Renal cortex interstitium (tissue), 11 donors: ENCODE results near the gene MCMBP. TPM values are rescaled to one million over a fixed set of nuclear protein-coding genes. Genes with fewer than 3 reads are reported as not detected.

Experiments used
- DNase-seq, 11 donors: peaks; one replicate each; pipeline ENCODE4 v3.0.0-alpha.2; 2013; ENCODE audit warnings: low read depth in 9 of 11, low spot score in 4 of 11; ENCODE audit errors: extremely low read depth in 1 of 11
- polyA plus RNA-seq, 3 donors: library from polyadenylated mRNA; unstranded; fragments of 120-200 nt; gene quantifications; one replicate each; pipeline ENCODE4 v1.2.1, GENCODE V29; 2013; ENCODE audit not compliant: insufficient read length in 3 of 3

MCMBP gene
- polyA plus RNA-seq, 3 donors: 50.2 to 65.4 (median 62.9) TPM

GRCh38 chr10:119852277-119852676 is 20.4 kb downstream of the MCMBP start:
- no peak for DNase-seq

GRCh38 chr10:119849944-119850343 is 22.7 kb downstream of the MCMBP start:
- DNase-seq: no peak

DNA sequence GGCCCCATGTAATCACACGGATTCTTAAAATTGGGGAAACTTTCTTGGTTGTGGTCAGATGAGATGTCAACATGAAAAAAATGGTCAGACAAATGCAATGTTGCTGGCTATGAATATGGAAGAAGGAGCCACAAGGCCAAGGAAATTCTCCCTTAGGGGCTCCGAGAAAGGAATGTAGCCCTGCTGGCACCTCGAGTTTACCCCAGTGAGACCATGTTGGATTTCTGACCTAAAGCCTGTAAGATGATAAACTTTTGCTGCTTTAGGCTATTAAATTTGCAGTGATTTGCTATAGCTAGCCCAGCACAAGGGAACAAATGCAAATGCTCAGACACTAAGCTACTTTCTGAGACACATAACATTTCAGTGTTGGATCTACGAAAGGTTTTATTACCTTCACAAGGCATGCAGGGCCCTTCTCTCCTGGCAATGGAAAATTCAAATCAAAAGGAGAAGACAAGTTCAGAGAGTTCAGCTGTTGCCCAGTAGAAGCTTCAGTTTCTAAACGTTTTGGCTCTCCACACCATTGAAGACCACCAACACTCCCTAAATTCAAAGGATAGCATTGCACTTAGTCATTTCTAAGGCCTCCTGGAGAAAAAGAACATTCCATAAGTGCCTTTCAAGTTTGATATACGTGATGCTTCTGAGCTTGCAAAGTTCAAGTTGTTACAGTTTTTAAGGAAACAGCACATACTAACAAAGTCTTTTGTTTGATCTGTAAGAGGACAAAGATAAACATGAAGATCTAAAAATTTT is 23.4 kb downstream of the MCMBP start:
- no peak for DNase-seq

DNA sequence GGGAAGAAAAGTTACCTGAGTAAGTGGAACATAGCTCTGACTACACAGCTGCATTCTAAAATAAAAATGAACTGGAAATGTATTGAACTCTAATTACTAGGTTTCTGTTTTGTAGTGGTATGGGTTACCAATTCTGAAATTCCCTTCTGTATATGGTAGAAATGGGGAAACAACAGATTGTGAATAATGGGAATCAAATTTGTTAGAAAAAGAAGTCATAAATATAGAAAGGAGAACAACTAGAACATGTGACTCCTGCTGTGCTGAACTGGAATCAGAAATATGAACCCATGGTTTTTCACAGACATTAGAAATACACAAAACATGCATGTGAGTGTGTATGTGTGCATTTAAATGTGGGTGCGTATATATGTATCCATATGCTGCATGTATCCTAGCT is 27.0 kb downstream of the MCMBP start:
- DNase-seq: no peak

GRCh38 chr10:119834188-119834587 is 38.5 kb downstream of the MCMBP start:
- DNase-seq: no peak

DNA sequence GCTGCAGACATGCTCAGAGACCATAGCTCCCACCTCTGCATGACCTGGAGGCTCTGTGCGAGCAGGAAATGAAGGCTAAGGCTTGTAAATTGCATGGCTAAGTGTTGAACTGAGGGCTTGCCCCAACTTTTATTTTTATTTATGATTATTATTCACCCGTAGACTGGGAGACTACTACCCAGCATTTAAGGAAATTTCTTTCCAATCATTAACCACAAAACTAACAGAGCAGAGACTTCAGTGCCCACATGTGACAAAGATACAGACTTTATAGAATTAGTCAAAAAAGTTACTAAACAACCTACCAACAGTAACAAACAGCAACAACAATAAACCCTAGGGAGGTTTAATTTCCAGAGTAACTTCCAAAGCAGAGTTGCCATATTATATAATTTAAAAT is 39.7 kb downstream of the MCMBP start:
- DNase-seq: no peak

GRCh38 chr10:119831656-119832055 is 41.0 kb downstream of the MCMBP start:
- no peak for DNase-seq

DNA sequence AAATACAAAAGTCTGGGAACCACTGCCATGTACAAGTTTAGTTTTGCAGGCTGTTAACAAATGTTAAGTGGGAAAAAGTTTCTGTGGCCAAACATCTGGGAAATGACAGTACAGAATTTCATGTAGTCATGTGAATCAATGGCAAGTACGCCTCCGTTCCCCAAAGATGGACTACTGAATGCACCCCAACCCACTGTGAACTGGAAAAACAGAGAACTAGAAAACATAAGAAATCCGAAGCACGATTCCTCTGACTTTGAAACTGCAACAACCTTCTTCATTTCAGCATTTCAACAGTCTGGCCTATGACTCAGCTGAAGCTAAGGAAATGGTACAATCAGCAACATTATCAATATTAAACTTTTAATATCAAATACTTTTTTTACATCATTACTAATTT is 41.8 kb downstream of the MCMBP start:
- DNase-seq: no peak

- DNase-seq: no peak
These were observed 43.2 kb downstream of the MCMBP start for GRCh38 chr10:119829429-119829828.

DNA sequence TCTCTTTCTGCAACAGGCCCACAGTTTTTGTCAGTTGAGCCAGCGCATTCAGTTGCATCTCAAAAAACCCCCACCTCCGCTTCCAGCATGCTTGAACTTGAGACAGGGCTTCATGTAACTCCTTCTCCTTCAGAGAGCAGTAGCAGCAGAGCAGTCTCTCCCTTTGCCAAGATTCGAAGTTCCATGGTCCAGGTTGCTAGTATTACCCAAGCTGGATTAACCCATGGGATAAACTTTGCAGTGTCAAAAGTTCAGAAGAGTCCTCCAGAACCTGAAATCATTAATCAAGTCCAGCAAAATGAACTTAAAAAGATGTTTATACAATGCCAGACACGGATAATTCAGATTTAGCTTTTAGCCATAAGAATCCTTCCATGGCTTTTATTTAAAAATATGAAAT is 45.2 kb downstream of the MCMBP start:
- DNase-seq: peak in 1 of 11 donors; percentile 3

DNA sequence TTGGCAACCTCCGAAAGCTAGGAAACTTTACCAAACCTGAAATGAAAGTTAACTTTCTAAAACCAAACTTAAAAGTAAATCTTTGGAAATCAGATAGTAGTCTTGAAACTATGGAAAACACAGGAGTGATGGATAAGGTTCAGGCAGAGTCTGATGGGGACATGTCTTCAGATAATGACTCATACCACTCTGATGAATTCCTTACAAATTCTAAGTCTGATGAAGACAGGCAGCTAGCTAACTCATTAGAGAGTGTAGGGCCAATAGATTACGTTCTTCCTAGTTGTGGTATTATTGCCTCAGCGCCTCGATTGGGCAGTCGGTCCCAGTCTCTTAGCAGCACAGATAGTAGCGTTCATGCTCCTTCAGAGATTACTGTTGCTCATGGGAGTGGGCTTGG is 45.9 kb downstream of the MCMBP start:
- no peak for DNase-seq

DNA sequence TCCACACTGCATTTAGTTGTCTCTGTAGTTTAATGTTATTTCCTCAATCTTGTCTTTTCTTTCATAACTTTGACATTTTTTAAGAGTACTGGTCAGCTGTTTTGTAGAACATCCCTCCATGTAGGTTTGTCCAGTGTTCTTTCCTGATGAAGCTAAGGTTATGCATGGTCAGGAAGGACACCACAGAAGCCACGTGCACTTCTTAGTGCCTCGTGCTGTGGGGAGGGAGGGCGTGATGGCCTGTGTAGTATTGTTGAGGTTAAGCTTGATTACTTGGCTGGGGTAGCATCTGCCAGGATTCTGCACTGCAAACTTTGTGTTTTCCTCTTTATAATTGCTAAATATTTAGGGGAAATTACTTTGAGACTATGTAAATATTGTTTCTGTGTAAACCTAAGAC is 48.3 kb downstream of the MCMBP start:
- DNase-seq: no peak

DNA sequence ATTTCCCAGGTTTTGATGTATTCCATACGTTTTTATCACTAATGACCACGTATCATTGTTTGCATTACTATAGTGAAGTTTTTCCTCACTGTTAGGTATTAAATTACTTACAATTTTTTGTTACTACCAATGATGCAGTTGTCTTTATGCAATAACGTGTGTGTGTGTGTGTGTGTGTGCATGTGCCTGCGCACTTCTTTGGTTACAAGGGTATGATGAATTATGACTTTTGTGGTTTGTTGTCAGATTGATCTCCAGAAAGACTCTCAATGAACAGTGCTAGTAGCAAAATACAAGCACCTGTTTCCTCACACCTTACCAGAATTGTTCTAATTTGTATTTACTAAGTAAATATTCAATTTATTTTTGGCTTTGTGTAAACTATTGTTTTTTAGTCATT is 51.5 kb downstream of the MCMBP start:
- DNase-seq: no peak

DNA sequence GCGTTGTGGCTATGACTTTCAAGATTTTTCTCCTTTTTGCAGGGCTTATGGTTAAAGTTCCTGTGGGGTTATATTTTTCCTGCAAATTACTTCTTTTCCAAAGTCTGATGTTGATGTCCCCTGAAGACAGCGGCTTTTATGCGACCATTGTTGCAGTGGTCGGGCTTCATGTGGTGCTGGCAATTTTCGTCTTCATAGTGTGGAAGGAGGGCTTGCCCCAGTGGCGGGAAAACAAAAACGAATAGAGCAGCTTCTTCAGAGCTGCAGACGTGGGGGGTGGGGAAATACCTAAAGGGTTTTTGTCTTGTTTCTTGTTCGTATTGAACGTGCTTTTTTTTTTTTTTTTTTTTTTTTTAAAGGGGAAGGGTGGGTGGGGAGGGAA is 53.8 kb downstream of the MCMBP start:
- DNase-seq: peak in 7 of 11 donors; percentile 4 to 33 (median 24)

GRCh38 chr10:119817991-119818888 is 54.4 kb downstream of the MCMBP start:
- peak; percentile 66 to 87 (median 81) for DNase-seq

- no peak for DNase-seq
These were observed 57.0 kb downstream of the MCMBP start for GRCh38 chr10:119815671-119816070.

DNA sequence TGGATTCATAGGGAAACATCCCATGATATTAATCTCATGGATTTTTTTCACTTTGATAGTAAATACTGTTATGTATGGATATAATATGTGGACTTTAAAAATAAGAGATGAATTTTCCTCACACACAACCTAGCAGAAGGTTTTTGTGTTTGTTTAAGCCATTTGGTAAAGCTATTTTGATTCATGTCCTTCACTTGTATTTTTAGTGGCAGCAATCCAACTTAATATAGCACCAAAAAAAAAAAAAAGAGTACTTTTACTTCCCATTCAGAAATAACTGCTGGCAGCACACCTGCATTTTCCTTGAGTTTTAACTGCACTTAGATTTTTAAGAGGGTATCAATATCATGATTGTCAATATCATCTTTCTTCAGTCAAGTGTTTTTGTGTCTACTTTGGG is 60.0 kb downstream of the MCMBP start:
- no peak for DNase-seq

DNA sequence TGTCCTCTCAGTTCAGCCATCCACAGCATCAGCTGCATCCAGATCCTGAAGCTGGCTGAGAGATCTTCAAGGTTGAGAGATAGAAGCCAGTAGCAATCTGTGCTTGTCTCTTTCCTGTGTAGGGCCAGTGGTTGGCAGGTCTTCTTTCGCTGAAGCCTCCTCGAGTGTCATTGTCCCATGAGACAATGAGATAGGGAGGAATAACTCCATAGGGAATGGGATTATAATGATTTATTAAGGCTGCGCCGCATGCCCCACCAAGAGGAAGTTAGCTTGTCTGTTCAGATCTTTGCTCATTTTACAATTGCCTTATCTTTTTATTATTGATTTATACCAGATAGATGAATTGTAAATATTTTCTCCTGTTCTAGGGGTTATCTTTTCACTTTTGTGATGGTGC is 61.5 kb downstream of the MCMBP start:
- DNase-seq: no peak

DNA sequence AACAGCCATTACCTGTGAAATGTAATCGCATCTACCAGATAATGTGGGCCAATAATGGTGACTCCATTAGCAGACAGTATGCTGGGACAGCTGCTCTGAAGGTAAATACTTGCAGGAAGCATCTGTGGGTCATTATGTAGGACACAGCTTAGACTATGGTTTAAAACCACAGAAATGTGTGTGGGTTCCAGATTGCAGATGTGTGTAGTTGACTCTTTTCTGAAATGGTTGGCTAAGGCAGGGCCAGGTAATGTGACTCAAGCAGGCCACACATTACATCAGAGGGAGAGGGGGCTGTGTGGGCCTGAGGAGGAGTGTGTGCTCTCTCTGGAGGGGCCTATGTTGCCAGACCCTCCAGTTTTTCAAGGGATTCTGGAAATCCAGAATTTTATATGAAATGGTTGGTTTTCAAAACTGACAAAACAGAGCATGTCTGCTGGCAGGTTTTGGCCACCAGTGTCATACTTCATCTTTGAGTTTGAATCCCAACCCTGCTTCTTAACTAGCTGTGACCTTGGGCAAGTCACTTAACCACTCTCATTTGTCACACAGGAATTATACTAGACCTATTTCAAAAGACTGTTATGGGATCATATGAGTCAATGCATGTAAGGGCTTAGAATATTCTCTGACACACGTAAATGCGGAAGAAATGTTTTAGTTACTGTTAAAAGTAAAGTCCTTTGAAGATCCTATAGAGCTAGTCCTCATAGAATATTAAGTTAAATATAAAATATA is 64.5 kb downstream of the MCMBP start:
- no peak for DNase-seq
